HepG2 (cell line): Measurements from ENCODE around the gene SLU7. TPM values are rescaled to one million over a fixed set of nuclear protein-coding genes. Genes with fewer than 3 reads are reported as not detected.

ENCODE experiments used
- AKAP8 ChIP-seq: sonication (generic); formaldehyde crosslinking; IDR thresholded peaks from 2 replicates; pipeline ENCODE4 v1.5.1; 2020; ENCODE audit warnings: mild to moderate bottlenecking, missing genetic modification reagents
- ARNT2 ChIP-seq: sonication (generic); formaldehyde crosslinking; IDR thresholded peaks from 2 replicates; pipeline ENCODE4 v1.8.0; 2022; ENCODE audit warnings: mild to moderate bottlenecking, low read depth, missing genetic modification reagents, moderate library complexity
- ARNTL ChIP-seq: sonication (generic); formaldehyde crosslinking; IDR thresholded peaks from 2 replicates; pipeline ENCODE4 v1.4.0; 2020; ENCODE audit warnings: mild to moderate bottlenecking, missing genetic modification reagents
- BATF2 ChIP-seq: sonication (generic); formaldehyde crosslinking; IDR thresholded peaks from 2 replicates; pipeline ENCODE4 v1.8.0; 2022; ENCODE audit warnings: mild to moderate bottlenecking, missing genetic modification reagents, moderate library complexity
- CENPX ChIP-seq: sonication (generic); formaldehyde crosslinking; IDR thresholded peaks from 2 replicates; pipeline ENCODE4 v1.9.0; 2021; ENCODE audit warnings: mild to moderate bottlenecking, missing genetic modification reagents, moderate library complexity
- GABPA ChIP-seq, 2 experiments: IDR thresholded peaks; 2 replicates each; pipeline ENCODE4 v1.6.1; 2011 to 2016; ENCODE audit warnings: low read depth in 2 of 2, low read length in 1 of 2, missing biosample characterization in 1 of 2, missing genetic modification characterization in 1 of 2
- HIC2 ChIP-seq: sonication (generic); formaldehyde crosslinking; IDR thresholded peaks from 2 replicates; pipeline ENCODE4 v1.9.0; 2022; ENCODE audit warnings: low read depth, missing genetic modification reagents
- IRF1 ChIP-seq: sonication (generic); formaldehyde crosslinking; IDR thresholded peaks from 2 replicates; pipeline ENCODE4 v1.4.0; 2020; ENCODE audit warnings: low read depth, mild to moderate bottlenecking, missing genetic modification reagents
- MEIS1 ChIP-seq: sonication (generic); formaldehyde crosslinking; IDR thresholded peaks from 2 replicates; pipeline ENCODE4 v1.9.0; 2021; ENCODE audit warnings: mild to moderate bottlenecking, missing genetic modification reagents, moderate library complexity, borderline replicate concordance
- NCOA5 ChIP-seq: sonication (generic); formaldehyde crosslinking; IDR thresholded peaks from 2 replicates; pipeline ENCODE4 v1.4.0; 2020; ENCODE audit warnings: missing genetic modification reagents
- PAX8 ChIP-seq: sonication (generic); formaldehyde crosslinking; IDR thresholded peaks from 2 replicates; pipeline ENCODE4 v1.8.0; 2022; ENCODE audit warnings: mild to moderate bottlenecking, missing genetic modification reagents, borderline replicate concordance
- PHF21A ChIP-seq: sonication (generic); formaldehyde crosslinking; IDR thresholded peaks from 2 replicates; pipeline ENCODE4 v1.5.0; 2020; ENCODE audit warnings: mild to moderate bottlenecking, missing genetic modification reagents
- TCF7L2 ChIP-seq: IDR thresholded peaks from 2 replicates; pipeline ENCODE4 v1.6.1; 2011; ENCODE audit warnings: mild to moderate bottlenecking, low read depth, low read length, moderate library complexity
- TRIM24 ChIP-seq: sonication (generic); formaldehyde crosslinking; IDR thresholded peaks from 2 replicates; pipeline ENCODE4 v1.8.0; 2022; ENCODE audit warnings: mild to moderate bottlenecking, missing genetic modification reagents
- ZBTB33 ChIP-seq: sonication (generic); formaldehyde crosslinking; IDR thresholded peaks from 2 replicates; pipeline ENCODE4 v1.4.0; 2020; ENCODE audit warnings: missing genetic modification reagents
- ZNF235 ChIP-seq: sonication (generic); formaldehyde crosslinking; IDR thresholded peaks from 2 replicates; pipeline ENCODE4 v1.8.1; 2023; ENCODE audit warnings: mild to moderate bottlenecking, missing genetic modification reagents, borderline replicate concordance
- ZNF296 ChIP-seq: sonication (generic); formaldehyde crosslinking; conservative IDR thresholded peaks from 2 replicates; pipeline ENCODE4 v1.5.0; 2020; ENCODE audit warnings: mild to moderate bottlenecking, missing genetic modification reagents
- ZNF577 ChIP-seq: sonication (generic); formaldehyde crosslinking; IDR thresholded peaks from 2 replicates; pipeline ENCODE4 v1.4.0; 2020; ENCODE audit warnings: mild to moderate bottlenecking, low read depth, missing genetic modification reagents, borderline replicate concordance
- ZNF607 ChIP-seq: sonication (generic); formaldehyde crosslinking; IDR thresholded peaks from 2 replicates; pipeline ENCODE4 v1.5.1; 2020; ENCODE audit warnings: missing genetic modification reagents, mild to moderate bottlenecking, borderline replicate concordance
- ZNF788 ChIP-seq: sonication (generic); formaldehyde crosslinking; IDR thresholded peaks from 2 replicates; pipeline ENCODE4 v1.5.0; 2020; ENCODE audit warnings: mild to moderate bottlenecking, missing genetic modification reagents, borderline replicate concordance
- ZSCAN21 ChIP-seq: sonication (generic); formaldehyde crosslinking; IDR thresholded peaks from 2 replicates; pipeline ENCODE4 v1.8.0; 2022; ENCODE audit warnings: mild to moderate bottlenecking, missing genetic modification reagents, moderate library complexity, borderline replicate concordance
- polyA plus RNA-seq, 8 experiments: library from polyadenylated mRNA; depleted of rRNA in 3 of 8; stranded (reverse) in 7 of 8; unstranded in 1 of 8; fragments of >200 nt; fragmentation: Illumina TruSeq in 4 of 8; extraction: Trizol in 4 of 8; gene quantifications; 2 replicates each; pipeline versions ENCODE4 v1.2.1 to v1.2.3, GENCODE V29; 2011 to 2016; ENCODE audit warnings: low read depth in 4 of 8, missing spikeins in 1 of 8, mixed read lengths in 1 of 8; ENCODE audit not compliant: insufficient read depth in 1 of 8
- total RNA-seq, 5 experiments: library from RNA; depleted of rRNA; stranded (reverse); fragments of >200 nt; fragmentation: Illumina TruSeq; extraction: Trizol; gene quantifications; 2 replicates each; pipeline ENCODE4 v1.2.3, GENCODE V29; 2016; ENCODE audit warnings: low read depth in 1 of 5

SLU7 gene
- total and polyA plus RNA-seq, 2 of the 13 experiments (the other 11 are each of a cell fraction or from before 2014, with no cell fraction given) = 24.0 to 39.2 TPM

GRCh38 chr5:160418561-160419457 is at the start of gene SLU7 (continued):
- TF ChIP-seq AKAP8 (CRISPR knock-in tag) = 0 out of 2 replicates have a peak, but pooled peaks have one; percentile 53
- TF ChIP-seq NCOA5 (CRISPR knock-in tag) = no peak
- no peak for TF ChIP-seq ZNF235 (CRISPR knock-in tag)
- no peak for TF ChIP-seq TRIM24
- TF ChIP-seq ZBTB33 (CRISPR knock-in tag) = no peak
- TF ChIP-seq ZNF577 (CRISPR knock-in tag) = no peak
- no peak for TF ChIP-seq CENPX
- TF ChIP-seq BATF2 = no peak
- no peak for TF ChIP-seq IRF1 (CRISPR knock-in tag)
- TF ChIP-seq HIC2 = no peak
- TF ChIP-seq PAX8 (CRISPR knock-in tag) = no peak
- TF ChIP-seq GABPA (IDR thresholded peaks at IDR 0.05; ENCODE audit: low read depth, low read length) = peak; percentile 80
- TF ChIP-seq GABPA (CRISPR knock-in tag; IDR thresholded peaks at IDR 0.05; ENCODE audit: low read depth) = peak; percentile 96
- TF ChIP-seq MEIS1 = no peak
- TF ChIP-seq PHF21A (CRISPR knock-in tag) = 0 out of 2 replicates have a peak, but pooled peaks have one; percentile 34
- TF ChIP-seq ZSCAN21 = no peak
- no peak for TF ChIP-seq TCF7L2
- TF ChIP-seq ZNF607 (CRISPR knock-in tag) = peak; percentile 55; the same call in 1 of the 2 replicates
- no peak for TF ChIP-seq ZNF296 (CRISPR knock-in tag)
- TF ChIP-seq ARNT2 (CRISPR knock-in tag) = peak; percentile 74; the same call in 1 of the 2 replicates
- peak; percentile 71; the same call in 1 of the 2 replicates for TF ChIP-seq ZNF788 (CRISPR knock-in tag)
- no peak for TF ChIP-seq ARNTL
